Astrocyte (in vitro differentiated cells and primary cell): Measurements from ENCODE around the gene SPINK6. TPM values are rescaled to one million over a fixed set of nuclear protein-coding genes. Genes with fewer than 3 reads are reported as not detected.

Experiments used
- DNase-seq: peaks from one replicate; pipeline ENCODE4 v3.0.0-alpha.2; 2010; ENCODE audit warnings: low read depth
- FAIRE-seq: peaks from 2 replicates; lab custom pipeline; 2011; peaks lifted over from hg19 to GRCh38; lab: Jason Lieb, UNC
- H2AFZ ChIP-seq: 2 replicates; pipeline ENCODE4 v1.6.0; 2012; ENCODE audit warnings: low read depth, low read length, inconsistent platforms
- H3K27ac ChIP-seq: 2 replicates; pipeline ENCODE4 v1.5.1; 2011; ENCODE audit warnings: low read depth, low read length, inconsistent platforms
- H3K27me3 ChIP-seq: 2 replicates; pipeline ENCODE4 v1.6.0; 2011; ENCODE audit warnings: low read length, inconsistent platforms; ENCODE audit not compliant: insufficient read depth
- H3K36me3 ChIP-seq: 2 replicates; pipeline ENCODE4 v1.5.1; 2011; ENCODE audit warnings: low read length, inconsistent platforms; ENCODE audit not compliant: insufficient read depth
- H3K4me1 ChIP-seq: 2 replicates; pipeline ENCODE4 v1.5.1; 2011; ENCODE audit warnings: low read length, inconsistent platforms; ENCODE audit not compliant: insufficient read depth
- H3K4me2 ChIP-seq: 2 replicates; pipeline ENCODE4 v1.6.0; 2012; ENCODE audit warnings: low read length, inconsistent platforms
- H3K4me3 ChIP-seq: 2 replicates; pipeline ENCODE4 v1.5.1; 2011; ENCODE audit warnings: low read depth, mild to moderate bottlenecking, low read length, inconsistent platforms; ENCODE audit not compliant: insufficient read depth
- H3K79me2 ChIP-seq: 2 replicates; pipeline ENCODE4 v1.6.0; 2012; ENCODE audit warnings: mild to moderate bottlenecking, low read length, inconsistent platforms; ENCODE audit not compliant: insufficient read depth
- H3K9ac ChIP-seq: 2 replicates; pipeline ENCODE4 v1.6.0; 2012; ENCODE audit warnings: mild to moderate bottlenecking, low read length, inconsistent platforms
- H3K9me3 ChIP-seq: 2 replicates; pipeline ENCODE4 v1.5.1; 2012; ENCODE audit warnings: low read depth, mild to moderate bottlenecking, low read length, inconsistent platforms; ENCODE audit not compliant: insufficient read depth
- H4K20me1 ChIP-seq: 2 replicates; pipeline ENCODE4 v1.6.0; 2012; ENCODE audit warnings: low read length, inconsistent platforms; ENCODE audit not compliant: insufficient read depth
- H3K27ac Mint-ChIP-seq: one replicate; pipeline ENCODE4 v1.8.0; 2021; ENCODE audit warnings: mild to moderate bottlenecking, mixed read lengths; ENCODE audit not compliant: unreplicated experiment
- H3K27me3 Mint-ChIP-seq: one replicate; pipeline ENCODE4 v1.8.0; 2021; ENCODE audit warnings: low read depth, mixed read lengths; ENCODE audit not compliant: unreplicated experiment
- H3K36me3 Mint-ChIP-seq: one replicate; pipeline ENCODE4 v1.8.0; 2021; ENCODE audit warnings: low read depth, mixed read lengths; ENCODE audit not compliant: unreplicated experiment
- H3K4me1 Mint-ChIP-seq: one replicate; pipeline ENCODE4 v1.8.0; 2021; ENCODE audit warnings: low read depth, mixed read lengths; ENCODE audit not compliant: unreplicated experiment
- H3K4me3 Mint-ChIP-seq: one replicate; pipeline ENCODE4 v1.8.0; 2021; ENCODE audit warnings: mild to moderate bottlenecking, moderate library complexity, mixed read lengths; ENCODE audit not compliant: unreplicated experiment
- H3K9me3 Mint-ChIP-seq: one replicate; pipeline ENCODE4 v1.8.0; 2021; ENCODE audit warnings: mild to moderate bottlenecking, mixed read lengths; ENCODE audit not compliant: unreplicated experiment
- EZH2 ChIP-seq: IDR thresholded peaks from 2 replicates; pipeline ENCODE4 v1.6.1; 2012; ENCODE audit warnings: mild to moderate bottlenecking, low read length, inconsistent platforms; ENCODE audit not compliant: insufficient read depth
- total RNA-seq: library from RNA; stranded (reverse); gene quantifications from 2 replicates; pipeline ENCODE4 v1.2.1, GENCODE V29; 2021
- TF ChIP-seq, protein P1 (sequence below): IDR thresholded peaks from 2 replicates; pipeline ENCODE4 v1.5.1; 2011; ENCODE audit warnings: low read depth, mild to moderate bottlenecking, inconsistent platforms, low read length, moderate library complexity; ENCODE audit not compliant: insufficient read depth

SPINK6 gene
- total RNA-seq, 1 donor from 2014 or later = not detected

DNA sequence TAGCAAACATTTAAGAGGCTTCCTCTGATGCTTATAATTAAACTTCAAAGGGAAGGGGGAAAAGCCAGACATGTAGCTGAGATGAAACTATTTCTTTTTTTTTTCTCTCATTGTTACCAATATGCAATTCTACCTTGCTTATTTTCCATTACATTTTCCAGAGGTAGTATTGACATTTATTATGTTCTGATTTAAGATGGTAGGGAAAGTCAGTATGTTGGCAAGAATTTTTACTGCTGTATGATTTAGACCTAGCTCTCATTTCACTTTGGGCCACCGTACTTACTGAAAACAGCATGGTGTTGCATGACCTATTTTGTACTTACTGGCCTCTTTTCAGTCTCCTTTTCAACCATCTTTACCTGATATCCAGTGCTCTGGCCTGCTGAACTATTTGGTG is 9.6 kb upstream of the SPINK6 start:
- TF ChIP-seq, protein P1, sequence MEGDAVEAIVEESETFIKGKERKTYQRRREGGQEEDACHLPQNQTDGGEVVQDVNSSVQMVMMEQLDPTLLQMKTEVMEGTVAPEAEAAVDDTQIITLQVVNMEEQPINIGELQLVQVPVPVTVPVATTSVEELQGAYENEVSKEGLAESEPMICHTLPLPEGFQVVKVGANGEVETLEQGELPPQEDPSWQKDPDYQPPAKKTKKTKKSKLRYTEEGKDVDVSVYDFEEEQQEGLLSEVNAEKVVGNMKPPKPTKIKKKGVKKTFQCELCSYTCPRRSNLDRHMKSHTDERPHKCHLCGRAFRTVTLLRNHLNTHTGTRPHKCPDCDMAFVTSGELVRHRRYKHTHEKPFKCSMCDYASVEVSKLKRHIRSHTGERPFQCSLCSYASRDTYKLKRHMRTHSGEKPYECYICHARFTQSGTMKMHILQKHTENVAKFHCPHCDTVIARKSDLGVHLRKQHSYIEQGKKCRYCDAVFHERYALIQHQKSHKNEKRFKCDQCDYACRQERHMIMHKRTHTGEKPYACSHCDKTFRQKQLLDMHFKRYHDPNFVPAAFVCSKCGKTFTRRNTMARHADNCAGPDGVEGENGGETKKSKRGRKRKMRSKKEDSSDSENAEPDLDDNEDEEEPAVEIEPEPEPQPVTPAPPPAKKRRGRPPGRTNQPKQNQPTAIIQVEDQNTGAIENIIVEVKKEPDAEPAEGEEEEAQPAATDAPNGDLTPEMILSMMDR = no peak
- Mint-ChIP-seq H3K4me3 (no peak overlapping the region), H3K4me1 (no peaks in the 10 kb centered on the region), H3K27me3 (no peaks in the 10 kb centered on the region), H3K9me3 (no peaks in the 10 kb centered on the region), H3K36me3 (no peaks in the 10 kb centered on the region), H3K27ac (no peak overlapping the region)
- no peak overlapping the region for H3K4me2 ChIP-seq
- H2AFZ ChIP-seq = no peak overlapping the region
- no peaks in the 10 kb centered on the region for H3K79me2 ChIP-seq
- no peak overlapping the region for H3K27ac ChIP-seq
- no peaks in the 10 kb centered on the region for H4K20me1 ChIP-seq
- no peaks in the 10 kb centered on the region for H3K27me3 ChIP-seq
- FAIRE-seq (no peak), DNase-seq (no peak)
- H3K4me1 ChIP-seq = no peaks in the 10 kb centered on the region
- no peak overlapping the region for H3K9ac ChIP-seq
- H3K9me3 ChIP-seq = no peaks in the 10 kb centered on the region
- H3K36me3 ChIP-seq = no peaks in the 10 kb centered on the region
- H3K4me3 ChIP-seq = no peak overlapping the region

DNA sequence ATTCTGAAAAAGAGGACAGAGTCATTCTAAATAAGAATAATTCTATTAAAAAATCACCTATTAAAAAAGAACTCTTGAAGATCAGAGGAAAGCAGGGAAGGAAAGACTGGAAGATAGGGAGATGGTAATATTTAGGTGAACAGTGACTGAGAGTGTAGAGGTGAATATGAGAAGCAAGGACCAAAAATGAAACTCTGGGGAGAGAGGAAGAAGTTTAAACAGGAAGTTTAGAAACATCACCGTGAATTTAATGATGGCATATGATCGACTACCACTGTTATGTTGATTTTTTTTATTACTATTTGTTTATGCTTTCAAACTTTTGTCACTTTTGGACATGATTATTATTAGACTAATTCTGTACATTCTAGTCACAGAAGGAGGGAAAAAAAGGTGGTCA is 1.7 kb upstream of the SPINK6 start:
- H3K4me3 ChIP-seq = no peak overlapping the region
- no peak overlapping the region for H2AFZ ChIP-seq
- FAIRE-seq (no peak), DNase-seq (no peak)
- no peaks in the 10 kb centered on the region for H3K27me3 Mint-ChIP-seq
- H3K36me3 ChIP-seq = no peaks in the 10 kb centered on the region
- TF ChIP-seq EZH2 = no peak
- TF ChIP-seq, protein P1 = no peak
- H3K9me3 Mint-ChIP-seq = no peaks in the 10 kb centered on the region
- H3K4me1 Mint-ChIP-seq = peaks cover 5% of the 10 kb centered on the region
- no peaks in the 10 kb centered on the region for H4K20me1 ChIP-seq
- H3K9me3 ChIP-seq = no peaks in the 10 kb centered on the region
- H3K9ac ChIP-seq = no peak overlapping the region
- H3K79me2 ChIP-seq = no peaks in the 10 kb centered on the region
- no peaks in the 10 kb centered on the region for H3K27me3 ChIP-seq
- H3K27ac ChIP-seq = no peak overlapping the region
- no peaks in the 10 kb centered on the region for H3K36me3 Mint-ChIP-seq
- H3K4me3 Mint-ChIP-seq = no peak overlapping the region
- no peak overlapping the region for H3K4me2 ChIP-seq
- H3K4me1 ChIP-seq = no peaks in the 10 kb centered on the region
- no peak overlapping the region for H3K27ac Mint-ChIP-seq

DNA sequence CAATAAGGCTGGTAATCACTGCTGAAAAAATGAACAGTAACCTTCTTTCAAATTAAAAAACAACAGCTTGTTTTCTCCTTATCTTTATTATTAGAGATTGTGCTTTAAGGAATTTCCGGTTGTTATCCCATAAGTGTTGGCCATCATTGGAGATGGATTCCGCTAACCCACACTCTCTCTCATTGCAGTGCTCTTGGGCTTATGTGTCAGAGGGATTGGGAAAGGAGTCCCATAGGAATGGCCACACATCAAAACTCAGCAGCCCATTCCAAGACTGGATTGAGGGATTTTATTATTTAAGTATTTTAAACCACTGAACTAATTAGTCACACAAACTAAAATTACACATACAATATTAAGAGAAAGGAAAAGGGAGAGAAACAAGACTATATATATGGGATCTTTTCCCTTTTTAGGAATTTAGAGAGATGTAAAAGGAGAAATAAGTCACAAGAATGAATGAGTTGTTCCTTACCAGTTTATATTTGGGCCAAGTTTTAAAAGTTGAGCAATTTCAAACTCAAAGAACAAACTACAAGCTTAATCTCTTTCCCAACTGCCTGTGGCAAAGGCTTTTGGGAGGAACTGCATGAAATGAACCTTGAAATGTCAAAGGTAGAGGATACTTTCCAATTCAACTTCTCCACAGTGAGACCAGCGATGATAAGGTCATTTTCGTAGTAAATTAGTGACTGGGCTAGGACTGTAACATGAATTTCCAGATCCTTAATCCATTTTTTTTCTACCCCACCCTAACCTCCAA is 2.4 kb downstream of the SPINK6 start:
- Mint-ChIP-seq H3K4me3 (no peak overlapping the region), H3K27ac (no peak overlapping the region), H3K4me1 (peaks cover 11% of the 10 kb centered on the region), H3K36me3 (no peaks in the 10 kb centered on the region), H3K27me3 (no peaks in the 10 kb centered on the region), H3K9me3 (no peaks in the 10 kb centered on the region)
- no peak for FAIRE-seq
- no peaks in the 10 kb centered on the region for H3K9me3 ChIP-seq
- no peak overlapping the region for H3K9ac ChIP-seq
- H3K4me1 ChIP-seq = no peaks in the 10 kb centered on the region
- DNase-seq = no peak
- H3K36me3 ChIP-seq = no peaks in the 10 kb centered on the region
- no peak overlapping the region for H3K4me3 ChIP-seq
- TF ChIP-seq EZH2 = no peak
- TF ChIP-seq, protein P1 = no peak
- no peak overlapping the region for H3K27ac ChIP-seq
- no peaks in the 10 kb centered on the region for H4K20me1 ChIP-seq
- H3K27me3 ChIP-seq = no peaks in the 10 kb centered on the region
- no peaks in the 10 kb centered on the region for H3K79me2 ChIP-seq
- no peak overlapping the region for H3K4me2 ChIP-seq
- no peak overlapping the region for H2AFZ ChIP-seq
